Breast epithelium (tissue), 3 donors: ENCODE measurements around the gene C9orf153.

Experiments used
- CTCF ChIP-seq, 3 donors: fragments of 450-650 bp; IDR thresholded peaks; one replicate each; pipeline ENCODE4 v1.5.1; 2016 to 2017; ENCODE audit warnings: antibody characterized with exemption in 3 of 3, mild to moderate bottlenecking in 3 of 3, moderate library complexity in 3 of 3
- POLR2A ChIP-seq: fragments of 450-650 bp; IDR thresholded peaks from one replicate; pipeline ENCODE4 v1.6.1; 2016; ENCODE audit warnings: antibody characterized with exemption, mild to moderate bottlenecking, moderate library complexity
- POLR2AphosphoS5 ChIP-seq, 3 donors: sonication (generic); formaldehyde crosslinking; IDR thresholded peaks; one replicate each; pipeline ENCODE4 v1.6.1; 2017; ENCODE audit warnings: antibody characterized with exemption in 3 of 3

- TF ChIP-seq POLR2A = no peak
- TF ChIP-seq POLR2AphosphoS5 (IDR thresholded peaks at IDR 0.05) = no peak
- no peak for TF ChIP-seq CTCF (IDR thresholded peaks at IDR 0.05)
Observed at GRCh38 chr9:86241216-86241615, 18.2 kb downstream of the C9orf153 start.
